ENCODE measurements around the gene DKK3.

DKK3 gene

GRCh38 chr11:11981840-11982239, 26.6 kb downstream of the DKK3 start:
- DNase-seq (ENCODE audit: low spot score), result no peak

GRCh38 chr11:11981364-11981763, 27.1 kb downstream of the DKK3 start:
- no peak for DNase-seq (ENCODE audit: low spot score)

GRCh38 chr11:11980841-11981308, 27.6 kb downstream of the DKK3 start:
- DNase-seq (ENCODE audit: low spot score), result no peak

GRCh38 chr11:11980200-11980599, 28.2 kb downstream of the DKK3 start:
- no peak for DNase-seq (ENCODE audit: low spot score)

GRCh38 chr11:11979488-11980117, 28.8 kb downstream of the DKK3 start:
- DNase-seq (ENCODE audit: low spot score), result no peak

GRCh38 chr11:11978792-11979487, 29.5 kb downstream of the DKK3 start:
- no peak for DNase-seq (ENCODE audit: low spot score)

GRCh38 chr11:11978098-11978637, 30.3 kb downstream of the DKK3 start:
- no peak for DNase-seq (ENCODE audit: low spot score)

- no peak for DNase-seq (ENCODE audit: low spot score)
These were observed 31.1 kb downstream of the DKK3 start for GRCh38 chr11:11977206-11977938.

GRCh38 chr11:11976481-11977127, 31.8 kb downstream of the DKK3 start:
- DNase-seq (ENCODE audit: low spot score), result no peak

GRCh38 chr11:11975201-11976092, 33.0 kb downstream of the DKK3 start:
- DNase-seq (ENCODE audit: low spot score), result no peak

GRCh38 chr11:11973866-11974265, 34.6 kb downstream of the DKK3 start:
- DNase-seq (ENCODE audit: low spot score), result no peak

GRCh38 chr11:11973361-11973800, 35.0 kb downstream of the DKK3 start:
- no peak for DNase-seq (ENCODE audit: low spot score)

- no peak for DNase-seq (ENCODE audit: low spot score)
These were observed 35.6 kb downstream of the DKK3 start for GRCh38 chr11:11972730-11973341.

GRCh38 chr11:11971906-11972547, 36.4 kb downstream of the DKK3 start:
- no peak for DNase-seq (ENCODE audit: low spot score)

- no peak for DNase-seq (ENCODE audit: low spot score)
These were observed 37.9 kb downstream of the DKK3 start for GRCh38 chr11:11970556-11970955.

GRCh38 chr11:11969380-11970215, 38.8 kb downstream of the DKK3 start:
- no peak for DNase-seq (ENCODE audit: low spot score)

GRCh38 chr11:11968511-11969280, 39.7 kb downstream of the DKK3 start:
- no peak for DNase-seq (ENCODE audit: low spot score)

All from HuH-7.5 (cell line).